ENCODE data around the gene PLAU.
"Not testable (repeated sequence)": the region's sequence is repeated elsewhere in the genome, so short reads cannot be mapped to it uniquely, and the experiment has no call there.

The PLAU gene

GRCh38 chr10:73891540-73891939 lies 19.4 kb upstream of the PLAU start:
- in situ Hi-C loops (cut with MboI; ENCODE audit: low sequenced_read_pairs, unreplicated experiment) = loop anchor here (5.0 to 25.0 kb wide), 2 partner anchors 46 to 196 kb away; no protein-coding TSS in a partner anchor
- TF ChIP-seq, protein P1, sequence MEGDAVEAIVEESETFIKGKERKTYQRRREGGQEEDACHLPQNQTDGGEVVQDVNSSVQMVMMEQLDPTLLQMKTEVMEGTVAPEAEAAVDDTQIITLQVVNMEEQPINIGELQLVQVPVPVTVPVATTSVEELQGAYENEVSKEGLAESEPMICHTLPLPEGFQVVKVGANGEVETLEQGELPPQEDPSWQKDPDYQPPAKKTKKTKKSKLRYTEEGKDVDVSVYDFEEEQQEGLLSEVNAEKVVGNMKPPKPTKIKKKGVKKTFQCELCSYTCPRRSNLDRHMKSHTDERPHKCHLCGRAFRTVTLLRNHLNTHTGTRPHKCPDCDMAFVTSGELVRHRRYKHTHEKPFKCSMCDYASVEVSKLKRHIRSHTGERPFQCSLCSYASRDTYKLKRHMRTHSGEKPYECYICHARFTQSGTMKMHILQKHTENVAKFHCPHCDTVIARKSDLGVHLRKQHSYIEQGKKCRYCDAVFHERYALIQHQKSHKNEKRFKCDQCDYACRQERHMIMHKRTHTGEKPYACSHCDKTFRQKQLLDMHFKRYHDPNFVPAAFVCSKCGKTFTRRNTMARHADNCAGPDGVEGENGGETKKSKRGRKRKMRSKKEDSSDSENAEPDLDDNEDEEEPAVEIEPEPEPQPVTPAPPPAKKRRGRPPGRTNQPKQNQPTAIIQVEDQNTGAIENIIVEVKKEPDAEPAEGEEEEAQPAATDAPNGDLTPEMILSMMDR (IDR thresholded peaks at IDR 0.05; ENCODE audit: borderline replicate concordance, control extremely low read depth, extremely low read depth, insufficient read depth, missing control alignments) = no peak
- DNase-seq (ENCODE audit: low spot score) = no peak

- TF ChIP-seq, protein P1 (IDR thresholded peaks at IDR 0.05; ENCODE audit: borderline replicate concordance, control extremely low read depth, extremely low read depth, insufficient read depth, missing control alignments) = no peak
- no peak for DNase-seq (ENCODE audit: low spot score)
- in situ Hi-C loops (cut with MboI; ENCODE audit: low sequenced_read_pairs, unreplicated experiment) = loop anchor here (5.0 to 25.0 kb wide), 2 partner anchors 45 to 195 kb away; no protein-coding TSS in a partner anchor
Measured at GRCh38 chr10:73892310-73893030, 18.5 kb upstream of the PLAU start.

- in situ Hi-C loops (cut with MboI; ENCODE audit: low sequenced_read_pairs, unreplicated experiment) = loop anchor here (5.0 to 25.0 kb wide), 2 partner anchors 44 to 194 kb away; no protein-coding TSS in a partner anchor
- TF ChIP-seq, protein P1 (IDR thresholded peaks at IDR 0.05; ENCODE audit: borderline replicate concordance, control extremely low read depth, extremely low read depth, insufficient read depth, missing control alignments) = no peak
- DNase-seq (ENCODE audit: low spot score) = no peak
Measured at GRCh38 chr10:73893426-73893825, 17.5 kb upstream of the PLAU start.

DNA sequence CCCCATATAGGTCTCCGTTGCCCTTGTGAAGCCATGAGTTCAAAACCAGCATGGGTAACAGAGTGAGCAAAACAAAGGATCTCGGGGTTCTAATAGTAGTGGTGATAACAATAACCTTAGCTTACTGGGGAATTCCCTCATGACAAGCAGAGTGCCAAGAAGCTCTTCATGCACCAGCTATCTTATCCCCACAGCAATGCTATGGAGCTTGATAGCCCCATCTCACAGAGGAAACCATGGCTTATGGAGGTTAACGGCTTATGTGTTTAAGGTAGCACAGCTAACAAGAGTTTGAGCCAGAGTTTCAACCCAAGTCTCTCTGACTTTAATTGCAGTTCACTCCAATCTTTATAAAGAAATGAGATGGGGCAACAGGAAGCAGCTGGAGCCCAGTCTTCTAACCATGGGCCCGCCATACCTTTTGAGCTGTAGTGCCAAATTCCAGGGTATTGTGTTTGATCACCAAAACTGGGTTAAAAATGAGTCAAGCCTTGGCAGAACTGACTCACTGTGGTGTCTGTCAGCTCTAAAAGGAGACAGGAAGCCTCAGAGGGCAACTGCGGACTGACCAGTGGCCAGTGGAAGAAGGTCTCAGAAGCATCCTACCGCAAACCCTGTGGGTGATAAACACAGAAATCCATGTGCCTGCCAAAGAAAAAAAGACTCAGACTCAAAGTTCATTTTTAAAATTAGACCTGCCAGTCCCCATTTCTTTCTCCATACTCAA lies 16.5 kb upstream of the PLAU start:
- in situ Hi-C loops (cut with MboI; ENCODE audit: low sequenced_read_pairs, unreplicated experiment) = loop anchor here (5.0 to 25.0 kb wide), 2 partner anchors 43 to 193 kb away; no protein-coding TSS in a partner anchor
- DNase-seq (ENCODE audit: low spot score) = no peak
- TF ChIP-seq, protein P1 (IDR thresholded peaks at IDR 0.05; ENCODE audit: borderline replicate concordance, control extremely low read depth, extremely low read depth, insufficient read depth, missing control alignments) = no peak

DNA sequence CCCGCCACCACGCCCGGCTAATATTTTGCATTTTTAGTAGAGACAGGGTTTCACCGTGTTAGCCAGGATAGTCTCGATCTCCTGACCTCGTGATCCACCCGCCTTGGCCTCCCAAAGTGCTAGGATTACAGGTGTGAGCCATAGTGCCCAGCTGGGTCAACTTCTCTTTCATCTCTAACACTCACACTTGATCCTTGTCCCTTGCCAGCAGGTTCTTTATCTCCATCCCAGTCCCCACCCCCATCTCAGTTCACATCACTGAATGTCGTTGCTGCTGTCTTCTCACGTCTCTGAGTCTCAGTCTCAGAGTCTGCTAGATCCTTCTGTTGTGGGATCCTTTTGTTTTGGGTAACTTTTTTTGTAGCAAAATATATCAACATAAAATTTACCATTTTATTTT lies 15.6 kb upstream of the PLAU start:
- in situ Hi-C loops (cut with MboI; ENCODE audit: low sequenced_read_pairs, unreplicated experiment) = loop anchor here (25.0 kb wide), 1 partner anchor 192 kb away; no protein-coding TSS in a partner anchor
- DNase-seq (ENCODE audit: low spot score) = not testable (repeated sequence)

- DNase-seq (ENCODE audit: low spot score) = no peak
- TF ChIP-seq, protein P1 (IDR thresholded peaks at IDR 0.05; ENCODE audit: borderline replicate concordance, control extremely low read depth, extremely low read depth, insufficient read depth, missing control alignments) = no peak
- in situ Hi-C loops (cut with MboI; ENCODE audit: low sequenced_read_pairs, unreplicated experiment) = loop anchor here (25.0 kb wide), 1 partner anchor 190 kb away; no protein-coding TSS in a partner anchor
Measured at GRCh38 chr10:73897693-73898092, 13.2 kb upstream of the PLAU start.

All from GM13976 (cell line).